Lung microvascular endothelial cell (primary cell): ENCODE results near the gene CYP26B1. TPM values are rescaled to one million over a fixed set of nuclear protein-coding genes. Genes with fewer than 3 reads are reported as not detected.
A peak's percentile ranks its signal among the peaks of the same experiment; 100 is the strongest.

Experiments
- DNase-seq, 2 donors: peaks; one replicate each; pipeline versions ENCODE4 v3.0.0 to v3.0.0-alpha.2; 2010; ENCODE audit warnings: low read depth in 2 of 2
- total RNA-seq: library from RNA; depleted of rRNA; stranded (reverse); fragments of >200 nt; gene quantifications from 2 replicates; pipeline ENCODE4 v1.2.1, GENCODE V29; 2014

CYP26B1 gene, protein sequence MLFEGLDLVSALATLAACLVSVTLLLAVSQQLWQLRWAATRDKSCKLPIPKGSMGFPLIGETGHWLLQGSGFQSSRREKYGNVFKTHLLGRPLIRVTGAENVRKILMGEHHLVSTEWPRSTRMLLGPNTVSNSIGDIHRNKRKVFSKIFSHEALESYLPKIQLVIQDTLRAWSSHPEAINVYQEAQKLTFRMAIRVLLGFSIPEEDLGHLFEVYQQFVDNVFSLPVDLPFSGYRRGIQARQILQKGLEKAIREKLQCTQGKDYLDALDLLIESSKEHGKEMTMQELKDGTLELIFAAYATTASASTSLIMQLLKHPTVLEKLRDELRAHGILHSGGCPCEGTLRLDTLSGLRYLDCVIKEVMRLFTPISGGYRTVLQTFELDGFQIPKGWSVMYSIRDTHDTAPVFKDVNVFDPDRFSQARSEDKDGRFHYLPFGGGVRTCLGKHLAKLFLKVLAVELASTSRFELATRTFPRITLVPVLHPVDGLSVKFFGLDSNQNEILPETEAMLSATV
- total RNA-seq, result 0.44 and 0.79 TPM in 2 replicates

DNA sequence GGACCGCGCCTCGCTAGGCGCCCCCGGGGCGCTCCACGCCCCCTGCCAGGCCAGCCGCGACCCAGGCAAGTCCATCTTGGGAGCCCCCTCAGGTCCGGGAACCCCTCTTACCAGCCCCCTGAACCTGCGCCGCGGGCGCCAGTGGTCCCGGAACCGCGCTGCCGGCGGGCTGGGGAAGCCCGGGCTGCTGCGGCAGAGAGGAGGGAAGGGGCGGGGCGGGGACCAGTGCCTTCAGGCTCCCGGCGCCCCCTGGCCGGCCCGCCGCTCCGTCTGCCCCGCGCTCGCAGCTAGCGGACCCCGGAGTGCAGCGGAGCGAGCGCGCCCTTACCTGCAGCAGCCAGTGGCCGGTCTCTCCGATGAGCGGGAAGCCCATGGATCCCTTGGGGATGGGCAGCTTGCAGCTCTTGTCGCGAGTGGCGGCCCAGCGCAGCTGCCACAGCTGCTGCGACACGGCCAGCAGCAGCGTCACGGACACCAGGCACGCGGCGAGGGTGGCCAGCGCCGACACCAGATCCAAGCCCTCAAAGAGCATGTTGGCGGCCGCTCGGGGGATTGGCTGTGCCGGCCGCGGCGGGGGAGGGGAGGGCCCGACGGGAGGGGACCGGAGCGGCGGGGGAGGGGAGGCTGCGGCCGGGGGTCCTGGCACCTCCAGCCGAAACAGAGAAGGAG lies at the start of gene CYP26B1:
Gene CYP26B1 (minus strand): TSS at position 560 of the 669 bp plus-strand sequence. CDS start 28 bp downstream, at position 532.
- no peak for DNase-seq

DNA sequence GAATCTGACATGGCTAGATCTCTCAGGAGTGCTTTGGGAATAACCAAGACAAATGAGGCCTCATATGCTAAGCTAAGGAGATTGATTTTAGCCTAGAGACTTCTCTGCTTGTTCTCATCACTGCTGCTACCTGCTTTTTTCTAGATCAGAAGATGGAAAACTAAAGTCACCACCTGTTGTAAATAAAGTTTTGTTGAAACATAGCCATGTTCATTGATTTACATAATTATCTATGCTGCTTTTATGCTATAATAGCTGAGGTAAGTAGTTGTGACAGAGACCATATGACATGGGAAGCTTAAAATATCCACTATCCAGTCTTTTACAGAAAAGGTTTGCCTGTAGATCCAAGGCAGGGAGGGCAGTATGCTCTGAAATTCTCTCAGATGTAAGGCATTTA lies 46.1 kb upstream of the CYP26B1 start:
- DNase-seq, result no peak

DNA sequence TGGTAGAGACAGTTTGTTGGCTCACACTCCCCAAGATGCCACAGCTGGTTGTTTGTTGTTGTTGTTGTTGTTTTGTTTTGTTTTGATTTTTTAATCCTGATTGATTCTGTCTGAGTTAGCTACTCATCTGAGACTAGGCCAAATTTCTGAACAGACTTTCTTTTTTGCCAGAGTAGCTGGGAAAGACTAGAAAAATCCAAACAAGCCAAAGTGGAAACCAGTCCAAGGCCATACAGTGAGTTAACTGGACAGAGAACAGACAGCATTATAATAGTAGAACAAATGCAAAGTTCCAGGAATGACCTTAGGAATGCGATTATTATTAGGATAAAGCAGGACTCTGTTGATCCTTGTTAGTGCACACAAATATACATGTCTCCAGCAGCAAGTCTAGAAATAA lies 43.8 kb upstream of the CYP26B1 start:
- no peak for DNase-seq

DNA sequence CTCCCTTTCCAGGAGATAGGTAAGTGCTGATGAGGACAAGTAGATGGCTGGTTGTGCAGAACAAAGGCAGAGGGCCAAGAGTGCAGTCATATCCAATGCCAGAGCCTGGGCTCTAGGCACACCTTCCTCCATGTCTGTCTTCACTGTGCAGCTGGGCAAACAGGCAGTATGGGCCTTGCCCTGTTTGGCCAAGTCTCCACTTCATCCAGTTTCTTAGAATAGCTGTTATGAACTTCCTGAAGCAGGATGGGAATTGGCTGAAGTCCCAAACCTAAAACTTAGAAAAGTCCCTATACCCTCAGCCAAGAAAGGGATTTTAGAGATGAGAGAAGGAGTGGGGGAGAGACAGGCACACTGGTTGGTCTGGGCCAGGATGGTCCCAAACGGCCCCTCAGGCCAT lies 37.5 kb upstream of the CYP26B1 start:
- DNase-seq, result peak in 1 of 2 donors; percentile 28

DNA sequence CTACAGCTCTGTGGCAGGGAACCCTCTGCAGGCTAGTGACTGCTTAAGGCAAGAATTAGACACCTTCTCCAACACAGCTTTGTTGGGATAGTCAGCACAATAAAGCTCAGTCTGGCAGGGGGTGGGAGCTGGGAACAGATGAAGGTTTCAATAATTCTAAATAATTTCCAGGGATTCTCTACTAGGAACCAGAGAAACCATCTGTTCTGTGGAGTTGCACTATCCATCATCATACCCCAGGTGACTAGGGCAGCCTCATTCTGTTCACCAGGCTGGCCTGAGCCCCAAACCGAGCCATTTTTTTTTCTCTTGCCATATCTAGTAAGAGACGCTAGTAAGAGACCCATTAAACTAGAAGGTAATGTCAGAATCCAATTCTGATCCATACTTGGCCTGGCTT lies 35.8 kb upstream of the CYP26B1 start:
- DNase-seq, result no peak

DNA sequence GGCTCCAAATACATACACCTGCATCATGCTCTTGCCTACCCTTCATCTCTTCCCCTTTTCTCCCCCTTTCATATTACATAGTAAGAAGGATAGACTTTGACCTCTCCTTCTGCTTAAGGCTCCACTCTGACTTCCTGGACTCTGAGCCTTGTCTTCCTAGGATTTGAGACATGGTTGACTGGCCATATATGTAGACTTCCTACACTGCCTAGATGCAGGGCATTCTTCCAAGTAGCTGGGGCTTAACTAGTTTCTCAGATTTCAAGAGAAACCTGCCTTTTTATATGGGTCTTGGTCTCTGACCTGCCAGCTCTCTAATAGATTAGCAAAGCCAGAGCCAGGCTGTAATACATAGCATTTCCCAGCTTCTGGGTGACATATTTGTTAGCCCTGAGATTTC lies 35.4 kb upstream of the CYP26B1 start:
- DNase-seq, result no peak

DNA sequence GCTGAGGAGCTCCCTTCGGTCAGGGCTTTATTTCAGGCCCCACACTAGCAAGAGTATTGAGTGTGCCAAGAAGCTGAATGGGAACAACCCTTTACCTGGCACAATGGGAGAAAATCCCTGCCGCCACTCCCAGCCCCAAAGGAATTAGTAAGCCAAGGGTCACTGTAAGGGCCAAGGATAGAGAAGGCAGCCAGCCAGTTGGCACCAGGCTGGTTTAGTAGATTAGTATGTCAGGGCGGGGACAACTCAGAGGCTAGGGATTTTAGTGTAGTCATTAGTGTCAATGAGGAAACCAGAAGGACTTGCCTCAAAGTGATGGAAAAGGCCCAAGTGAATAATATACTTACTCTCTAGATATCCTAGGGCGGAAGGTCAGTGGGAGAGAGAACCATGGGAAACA lies 34.9 kb upstream of the CYP26B1 start:
- DNase-seq, result no peak

DNA sequence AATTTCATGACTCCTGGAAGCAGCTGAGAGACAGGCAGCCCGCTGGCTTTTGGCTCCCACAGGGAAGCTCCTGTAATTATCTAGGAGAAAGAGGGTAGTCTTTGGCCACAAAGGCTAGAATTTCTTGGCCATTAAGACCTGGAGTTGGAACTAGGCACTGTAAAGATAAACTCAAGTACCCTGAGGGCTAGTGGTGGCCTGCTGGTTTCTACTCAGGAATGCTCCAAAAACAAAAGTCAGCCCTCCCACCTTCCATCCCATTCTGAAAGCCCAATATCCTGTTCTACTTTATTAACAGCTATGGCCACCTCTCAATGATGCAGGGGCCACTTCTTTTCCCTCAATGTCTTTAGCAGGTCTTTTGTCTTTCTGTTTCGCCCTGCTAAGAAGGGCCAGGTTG lies 34.0 kb upstream of the CYP26B1 start:
- no peak for DNase-seq

DNA sequence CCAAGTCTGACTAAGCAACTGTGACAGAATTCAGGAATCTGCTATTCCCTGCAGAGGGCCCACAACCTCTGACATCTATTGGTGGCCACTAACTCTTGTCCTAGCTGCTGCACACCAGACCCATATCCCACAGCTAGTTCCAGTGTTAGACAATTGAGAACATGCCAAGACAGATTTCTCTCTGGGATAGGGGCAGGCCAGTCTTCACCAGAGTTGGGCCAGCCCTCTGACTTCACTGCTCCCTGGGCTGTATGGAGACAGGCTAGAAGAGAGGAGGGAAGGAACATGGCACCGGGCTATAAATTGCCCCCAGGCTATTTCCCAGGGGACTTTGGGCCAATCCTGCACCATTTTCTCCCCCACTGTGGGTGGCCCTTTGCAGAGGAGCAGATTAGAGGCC lies 32.7 kb upstream of the CYP26B1 start:
- DNase-seq, result no peak

DNA sequence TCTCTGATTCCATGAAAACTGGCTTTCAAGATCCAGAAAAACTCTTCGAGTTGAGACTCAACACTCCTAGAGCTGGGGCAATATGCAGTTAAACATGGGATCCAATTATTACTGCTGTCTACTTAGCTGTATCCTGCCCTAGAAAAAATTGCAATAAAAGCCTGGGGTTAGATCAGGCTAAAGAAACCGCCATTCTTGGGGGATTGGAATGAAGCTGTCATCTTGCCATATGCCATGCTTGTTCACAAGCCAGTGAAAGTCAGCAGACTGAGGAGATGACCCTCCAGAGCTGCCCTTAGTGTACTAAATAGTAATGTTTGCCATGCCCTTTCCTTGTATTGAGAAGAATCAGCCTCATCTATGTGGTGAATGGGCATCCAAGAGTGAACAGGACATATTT lies 30.9 kb upstream of the CYP26B1 start:
- DNase-seq, result no peak

DNA sequence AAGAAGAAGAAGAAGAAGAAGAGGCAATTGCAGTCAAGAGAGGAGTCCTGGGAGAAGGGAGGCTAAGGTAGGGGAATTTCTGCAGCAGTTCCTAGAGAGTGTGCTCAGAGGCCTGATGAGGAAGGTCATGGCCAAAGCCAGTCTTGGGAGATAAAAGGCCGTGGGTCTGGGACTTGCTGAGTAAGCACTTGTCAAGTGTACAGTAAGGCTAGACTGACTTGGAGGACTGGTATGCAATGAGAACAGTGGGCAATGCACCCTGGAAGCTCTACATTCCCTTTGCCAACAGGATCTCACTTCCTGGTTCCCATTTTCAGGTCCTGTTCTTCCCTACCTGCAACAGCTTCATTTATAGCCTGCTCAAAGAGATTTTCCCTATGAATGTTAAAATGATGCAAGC lies 28.6 kb upstream of the CYP26B1 start:
- no peak for DNase-seq

DNA sequence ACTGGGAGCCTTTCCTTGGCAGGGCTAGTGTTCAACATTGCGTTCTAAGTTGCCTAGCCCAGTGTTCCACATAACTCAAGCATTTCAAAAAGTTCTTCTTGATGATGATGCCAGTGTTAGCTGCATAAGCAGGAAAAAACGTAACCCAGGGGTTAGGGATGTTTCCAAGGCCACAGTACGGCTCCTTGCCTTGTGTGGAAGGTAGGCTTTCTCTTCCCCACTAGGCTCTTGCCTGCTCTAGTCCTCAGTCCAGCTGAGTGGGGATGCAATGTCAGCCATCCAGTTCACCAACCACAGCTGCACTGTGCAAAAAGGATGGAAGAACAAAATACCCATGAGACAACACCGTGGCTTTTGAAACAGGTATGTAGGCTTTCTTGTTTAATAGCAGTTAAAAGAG lies 28.0 kb upstream of the CYP26B1 start:
- DNase-seq, result no peak

DNA sequence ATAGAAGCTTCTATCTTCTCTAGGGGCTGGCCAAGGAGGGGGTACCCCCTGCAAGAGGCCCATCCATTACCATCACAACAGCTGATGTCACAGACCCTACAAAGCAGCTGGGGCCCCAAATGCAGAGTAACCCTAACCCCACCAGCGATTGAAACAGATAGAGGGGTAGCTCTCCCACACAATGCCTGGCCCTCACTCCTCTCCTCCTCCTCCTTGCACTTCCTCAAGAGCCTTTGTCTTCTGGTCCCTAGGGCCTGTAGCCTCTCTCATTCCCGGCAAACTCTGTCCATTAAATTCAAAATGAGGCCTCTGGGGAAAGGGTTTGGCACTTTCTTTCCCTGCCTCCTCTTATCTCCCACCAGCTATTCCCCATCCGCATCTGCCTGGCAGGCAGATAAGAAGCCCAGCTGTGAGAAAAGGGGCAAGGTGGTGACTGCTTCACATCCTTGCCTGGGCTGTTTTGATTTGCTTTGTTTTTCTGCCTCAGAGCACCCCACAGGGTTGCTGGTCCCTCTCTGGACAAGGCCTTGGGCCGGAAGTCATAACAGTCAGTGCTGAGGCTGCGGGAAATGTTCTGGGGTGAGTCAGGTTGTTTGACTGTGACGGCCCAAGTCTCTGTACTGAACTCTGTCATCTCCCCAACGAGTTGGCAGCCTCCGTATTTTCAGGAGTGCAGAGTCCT lies 26.1 kb upstream of the CYP26B1 start:
- DNase-seq, result peak; percentile 7 to 30

DNA sequence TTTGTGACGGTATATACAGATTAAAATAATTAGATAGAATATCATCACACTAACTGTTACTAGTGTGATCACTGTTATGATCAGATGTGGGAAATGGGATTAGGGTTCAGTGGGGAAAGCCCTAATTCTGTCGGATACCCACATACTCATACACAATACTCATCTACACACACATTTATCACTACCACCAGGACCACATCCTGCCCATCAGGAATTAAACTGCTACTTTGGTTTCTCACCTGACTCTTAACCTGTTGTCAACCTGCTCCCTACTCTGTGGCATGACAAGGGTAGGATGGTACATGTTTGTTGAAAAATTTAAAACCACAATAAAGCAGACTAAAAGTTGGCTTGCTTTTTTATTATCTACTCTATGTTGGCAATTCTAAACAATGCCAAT lies 24.8 kb upstream of the CYP26B1 start:
- DNase-seq, result no peak

DNA sequence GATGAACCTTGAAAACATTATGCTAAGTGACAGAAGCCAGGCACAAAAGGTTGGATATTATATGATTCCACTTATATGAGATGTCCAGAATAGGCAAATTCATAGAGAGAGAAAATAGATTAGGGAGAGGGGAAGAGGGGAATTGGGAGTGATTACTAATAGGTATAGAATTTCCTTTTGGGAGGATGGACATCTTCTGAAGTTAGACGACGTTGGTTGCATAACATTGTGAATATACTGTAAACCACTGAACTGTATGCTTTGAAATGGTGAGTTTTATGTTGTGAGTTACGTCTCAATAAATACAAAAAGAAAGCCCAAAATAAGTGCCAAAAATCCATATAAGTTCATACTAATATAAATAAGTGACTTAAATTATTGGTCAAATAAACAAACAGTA lies 18.6 kb upstream of the CYP26B1 start:
- no peak for DNase-seq

DNA sequence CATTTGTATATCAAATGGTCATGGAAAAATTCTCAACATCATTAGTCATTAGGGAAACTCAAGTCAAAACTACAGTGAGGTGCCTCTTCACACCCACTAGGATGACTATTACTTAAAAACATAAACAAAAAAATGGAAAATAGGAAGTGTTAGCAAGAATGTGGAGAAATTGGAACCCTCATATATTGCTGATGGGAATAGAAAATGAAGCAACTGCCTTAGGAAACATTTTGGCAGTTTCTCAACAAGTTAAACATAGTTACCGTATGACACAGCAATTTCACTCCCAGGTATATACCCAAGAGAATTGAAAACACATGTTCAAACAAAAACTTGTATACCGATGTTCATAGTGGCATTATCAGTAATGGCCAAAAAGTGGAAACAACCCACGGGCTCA lies 18.1 kb upstream of the CYP26B1 start:
- no peak for DNase-seq

DNA sequence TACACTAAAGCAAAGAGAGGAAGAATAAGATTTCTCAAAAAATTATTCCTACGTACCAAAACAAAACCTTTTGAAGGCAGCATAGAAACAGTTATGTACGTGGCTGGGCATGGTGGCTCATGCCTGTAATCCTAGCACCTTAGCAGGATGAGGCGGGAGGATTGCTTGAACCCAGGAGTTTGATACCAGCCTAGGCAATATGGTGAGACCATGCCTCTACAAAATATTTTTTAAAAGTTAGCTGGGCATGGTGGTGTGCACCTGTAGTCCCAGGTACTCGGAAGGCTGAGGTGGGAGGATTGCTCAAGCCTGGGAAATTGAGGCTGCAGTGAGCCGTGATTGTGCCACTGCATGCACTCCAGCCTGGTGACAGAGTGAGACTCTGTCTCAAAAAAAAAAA lies 14.9 kb upstream of the CYP26B1 start:
- no peak for DNase-seq

DNA sequence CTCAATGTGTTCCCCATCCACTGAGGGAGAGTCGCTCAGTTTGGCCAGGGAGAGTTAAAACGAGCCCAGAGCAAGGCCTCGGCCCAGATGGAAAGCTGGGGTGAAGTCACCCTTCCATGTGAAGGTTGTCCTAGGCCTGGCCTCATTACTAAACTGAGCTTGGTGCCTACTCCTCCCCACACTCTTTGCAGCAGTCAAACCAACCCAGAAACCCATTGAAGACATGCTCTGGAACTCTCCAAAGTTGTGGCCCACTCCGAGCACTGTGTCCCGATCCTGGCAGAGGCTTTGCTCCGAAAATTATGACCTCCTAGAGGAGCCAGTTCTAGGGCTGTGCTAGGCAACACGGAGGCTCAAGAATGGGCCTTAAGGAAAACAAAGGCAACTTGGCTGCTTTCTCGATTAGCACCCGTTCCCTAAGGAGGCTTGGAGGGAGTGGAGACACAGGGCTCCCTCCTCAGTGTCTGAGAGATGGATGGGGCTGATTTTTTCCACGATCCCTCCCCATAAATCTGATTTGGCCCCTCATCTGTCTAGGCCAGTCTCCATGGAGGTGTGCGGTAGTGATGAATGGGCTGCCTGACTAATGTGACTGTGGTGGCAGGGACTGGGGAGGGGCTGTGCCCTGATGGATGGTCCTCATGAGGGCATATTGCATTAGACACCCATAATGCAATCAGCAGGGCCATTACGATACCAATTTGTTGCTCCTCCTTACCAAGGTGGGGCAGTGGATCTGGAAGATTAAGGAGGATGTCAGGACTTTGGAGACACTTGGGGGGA lies 11.7 kb upstream of the CYP26B1 start:
- no peak for DNase-seq

DNA sequence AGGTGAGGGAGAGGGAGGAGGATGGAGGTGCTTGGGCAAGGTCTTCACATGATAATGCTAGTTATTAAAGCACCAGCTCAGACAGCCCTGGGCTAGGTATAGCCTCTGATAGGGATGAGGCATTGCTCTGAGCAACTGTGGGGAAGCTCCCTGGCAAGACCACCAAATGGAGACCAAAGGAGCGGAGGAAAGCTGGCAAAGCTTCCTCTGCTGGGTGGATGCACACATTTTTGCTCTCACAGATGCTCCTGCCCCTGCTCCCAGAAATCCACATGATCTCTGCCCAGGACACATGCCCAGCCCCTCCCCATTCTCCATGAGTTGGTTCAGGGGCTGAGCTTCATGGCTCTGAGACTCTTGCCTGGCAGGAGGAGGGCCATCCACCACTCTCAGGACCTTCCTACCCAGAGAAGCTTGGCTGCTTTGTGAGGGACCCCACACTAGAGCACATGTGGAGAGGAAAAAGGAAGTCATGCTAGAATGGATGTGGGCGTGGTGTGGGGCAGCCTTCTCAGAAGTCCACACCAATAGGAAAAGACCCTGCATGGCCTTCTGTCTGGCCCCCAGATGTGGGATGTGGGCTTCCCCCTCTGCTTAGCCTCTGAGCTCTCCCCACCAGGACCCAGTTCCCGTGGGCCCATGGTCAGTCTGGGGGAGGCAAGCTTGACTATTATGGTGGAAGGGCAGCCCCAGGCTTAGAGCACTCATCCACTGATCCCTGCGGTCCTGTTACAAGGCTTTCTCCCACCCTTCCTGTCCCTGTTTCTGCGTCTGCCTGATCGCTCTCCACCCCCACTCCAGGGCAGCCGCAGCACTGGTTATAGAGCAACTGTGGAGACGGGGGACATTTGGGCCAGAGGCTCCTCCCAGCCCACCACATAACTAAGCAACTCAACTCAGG lies 10.5 kb upstream of the CYP26B1 start:
- no peak for DNase-seq

DNA sequence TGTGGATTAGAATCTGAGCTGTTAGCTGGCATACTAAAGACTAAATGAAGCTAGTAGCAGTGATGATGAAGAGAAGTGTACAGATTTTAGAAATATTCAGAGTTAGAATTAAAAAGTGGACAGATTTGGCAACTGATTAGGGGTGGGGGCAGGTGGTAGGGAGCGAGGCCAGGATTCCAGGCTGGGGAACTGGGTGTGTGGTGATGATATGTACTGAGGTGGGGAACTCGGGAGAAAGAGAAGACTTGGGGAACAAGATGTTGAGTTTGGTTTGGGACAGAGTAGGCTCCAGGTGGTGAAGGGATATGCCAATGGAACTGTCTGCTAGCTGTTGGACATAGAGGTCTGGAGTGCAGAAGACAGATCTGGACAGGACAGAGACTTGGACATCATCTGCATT lies 9.2 kb upstream of the CYP26B1 start:
- no peak for DNase-seq

DNA sequence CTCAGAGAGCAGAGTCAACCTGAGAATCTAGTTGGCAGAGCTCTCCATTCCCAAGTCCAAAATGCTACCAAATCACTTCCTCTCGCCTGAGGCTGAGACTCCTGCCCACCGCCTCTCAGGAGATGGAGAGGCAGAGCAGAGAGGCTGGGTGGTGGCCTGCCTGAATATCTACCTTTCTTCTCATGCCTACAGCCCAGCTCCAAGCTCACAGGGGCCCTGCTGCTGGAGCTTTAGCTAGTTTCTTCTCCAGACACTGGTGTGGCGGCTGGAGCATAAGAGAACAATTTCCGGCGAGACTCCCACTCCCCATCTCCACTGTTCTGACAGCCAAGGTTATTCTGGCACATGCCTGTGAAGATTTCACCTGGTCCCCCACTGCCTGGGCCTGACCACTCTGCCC lies 8.1 kb upstream of the CYP26B1 start:
- no peak for DNase-seq
